ENCODE results near the gene SMAD3.

The SMAD3 gene

DNA sequence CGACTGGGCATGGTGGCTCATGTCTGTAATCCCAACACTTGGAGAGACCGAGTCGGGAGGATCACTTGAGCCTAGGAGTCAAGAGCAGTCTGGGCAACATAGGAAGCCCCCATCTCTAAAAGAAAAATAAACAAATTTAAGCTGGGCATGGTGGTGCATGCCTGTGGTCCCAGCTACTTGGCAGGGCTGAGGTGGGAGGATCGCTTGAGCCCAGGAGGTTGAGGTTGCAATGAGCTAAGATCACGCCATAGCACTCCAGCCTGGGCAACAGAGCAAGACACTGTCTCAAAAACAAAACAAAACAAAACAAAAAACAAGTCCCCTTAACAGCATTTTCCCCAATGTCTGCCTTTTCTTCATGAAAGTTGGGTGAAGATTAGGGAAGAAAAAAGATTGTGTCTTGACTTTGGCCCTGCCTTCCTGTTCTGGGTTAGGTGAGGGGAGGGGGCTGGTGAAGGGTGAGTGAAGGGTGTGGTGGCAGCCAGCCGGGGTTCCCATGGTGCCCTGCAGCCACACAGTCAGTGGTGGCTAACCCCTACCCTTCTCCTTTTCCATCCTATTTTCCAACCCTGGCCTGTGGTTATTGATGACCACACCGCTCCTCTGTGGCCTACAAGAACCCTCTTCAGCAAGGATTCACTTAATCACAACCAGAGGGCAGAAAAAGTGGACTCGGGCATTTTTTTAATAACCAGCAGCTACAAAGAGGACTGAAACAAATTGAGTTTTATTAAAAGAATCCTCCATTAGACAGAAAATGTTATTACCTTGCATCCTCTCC lies 28.4 kb upstream of the SMAD3 start:
- no peak for DNase-seq

DNA sequence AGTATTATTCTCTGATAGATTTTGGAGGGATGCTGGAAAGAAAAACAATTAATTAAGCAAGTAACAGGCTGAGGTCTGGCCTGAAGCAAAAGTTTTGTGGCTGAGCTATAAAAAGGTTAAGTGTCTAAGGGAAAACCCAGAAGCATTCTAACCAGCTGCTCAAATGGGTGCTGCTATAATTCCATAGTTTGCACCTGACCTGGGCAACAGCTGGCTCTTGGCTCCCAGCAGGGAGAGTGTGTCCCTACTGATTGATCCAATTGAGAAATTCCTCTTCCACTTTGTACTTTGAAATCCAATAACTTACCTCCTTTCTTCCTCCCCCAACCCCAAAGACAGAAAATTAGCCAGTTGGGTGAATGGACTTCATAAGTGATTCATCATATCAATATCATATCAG lies 27.7 kb upstream of the SMAD3 start:
- no peak for DNase-seq

DNA sequence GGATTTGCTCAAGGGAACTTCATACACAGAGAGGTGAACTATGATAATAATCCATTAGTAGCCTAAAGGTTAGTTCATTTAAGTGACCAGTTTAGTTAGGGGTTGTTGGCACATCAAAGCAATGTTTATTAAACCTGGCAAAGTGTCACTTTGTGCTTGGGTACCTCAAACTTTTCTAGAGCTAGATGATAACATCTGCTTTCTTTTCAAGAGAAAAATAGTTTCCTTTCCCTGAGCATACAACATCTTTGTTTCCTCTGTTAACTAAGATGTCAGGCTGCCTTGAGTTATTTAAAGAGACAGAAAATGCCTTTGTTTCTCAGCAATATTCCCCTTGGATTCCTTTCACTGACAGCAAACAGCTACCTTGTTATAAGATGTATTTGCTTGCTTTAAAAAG lies 26.7 kb upstream of the SMAD3 start:
- DNase-seq: no peak

DNA sequence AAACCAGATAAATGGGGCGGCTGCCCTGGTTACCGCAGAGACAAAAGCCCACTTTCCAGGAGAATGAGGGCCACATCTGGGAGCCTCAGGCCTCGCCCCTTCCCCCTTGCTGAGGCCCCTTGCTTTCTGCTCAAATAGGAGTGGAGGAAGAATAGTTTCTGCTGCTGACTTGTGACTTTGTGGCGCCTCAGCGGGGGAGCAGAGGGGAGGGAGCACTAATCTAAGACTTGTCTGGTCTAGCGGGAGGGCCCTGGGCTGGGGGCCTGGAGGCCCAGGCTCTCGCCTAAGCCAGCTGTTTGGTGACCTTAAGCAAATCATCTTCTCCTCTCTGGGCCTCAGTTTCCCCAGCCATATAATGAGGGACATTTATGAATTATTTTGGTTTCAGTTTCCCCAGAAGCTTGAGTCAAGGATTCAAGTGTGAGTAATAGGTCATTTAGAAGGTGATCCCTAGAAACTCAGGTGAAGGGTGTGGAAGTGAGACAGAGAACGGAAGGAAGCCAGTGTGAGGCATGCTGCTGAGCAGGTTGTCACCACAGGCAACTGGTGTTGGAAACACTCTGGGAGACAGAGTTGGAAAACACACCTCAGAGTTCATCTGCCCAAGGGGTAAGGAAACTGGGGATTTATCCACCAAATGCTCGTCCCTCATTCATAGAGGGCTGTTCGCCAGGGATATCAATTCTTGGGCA lies 25.9 kb upstream of the SMAD3 start:
- no peak for DNase-seq

DNA sequence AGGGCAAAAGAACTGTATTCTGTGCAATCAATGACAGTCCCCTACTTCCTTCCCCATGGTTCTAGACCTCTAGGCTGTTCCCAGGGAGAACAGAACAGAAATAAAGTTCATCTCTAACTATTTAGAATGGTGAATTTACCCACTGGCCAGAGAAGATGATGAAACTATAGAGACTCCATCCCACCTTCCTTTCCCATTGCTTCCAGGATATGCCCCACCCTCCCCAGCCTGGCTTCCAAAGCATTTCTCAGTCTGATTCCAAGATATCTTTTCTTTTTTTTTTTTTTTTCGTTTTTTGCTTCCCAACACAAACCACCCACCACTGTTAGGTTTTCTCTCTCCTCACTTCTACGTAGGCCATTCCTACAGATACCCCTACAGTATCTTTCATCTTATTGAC lies 25.1 kb upstream of the SMAD3 start:
- no peak for DNase-seq

DNA sequence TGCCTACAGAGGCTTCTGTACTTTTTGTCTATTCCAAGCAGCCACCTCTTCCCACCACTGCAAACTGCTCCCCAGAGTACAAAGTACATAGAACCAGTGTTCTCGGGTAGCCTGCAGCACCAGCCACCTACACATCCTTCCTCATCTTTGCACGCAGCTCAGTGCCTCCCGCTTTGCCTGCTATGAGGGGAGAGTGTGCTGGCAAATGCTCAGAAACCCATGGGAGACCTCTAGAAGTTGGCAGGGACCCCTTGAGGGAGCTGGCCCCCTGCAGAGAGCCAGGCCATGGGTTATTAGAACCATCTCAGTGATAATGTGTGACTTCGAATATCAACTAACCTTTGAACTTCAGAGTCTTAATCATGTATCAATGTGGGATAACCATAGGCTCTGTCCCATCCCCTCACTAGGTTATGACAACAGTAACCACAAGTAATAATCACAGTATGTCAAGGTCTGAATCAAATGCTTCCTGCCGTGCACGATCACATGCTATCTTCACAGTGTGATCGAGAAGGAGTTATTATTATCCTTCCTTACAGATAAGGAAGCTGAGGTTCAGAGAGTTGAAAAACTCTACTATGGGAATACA lies 22.8 kb upstream of the SMAD3 start:
- no peak for DNase-seq

DNA sequence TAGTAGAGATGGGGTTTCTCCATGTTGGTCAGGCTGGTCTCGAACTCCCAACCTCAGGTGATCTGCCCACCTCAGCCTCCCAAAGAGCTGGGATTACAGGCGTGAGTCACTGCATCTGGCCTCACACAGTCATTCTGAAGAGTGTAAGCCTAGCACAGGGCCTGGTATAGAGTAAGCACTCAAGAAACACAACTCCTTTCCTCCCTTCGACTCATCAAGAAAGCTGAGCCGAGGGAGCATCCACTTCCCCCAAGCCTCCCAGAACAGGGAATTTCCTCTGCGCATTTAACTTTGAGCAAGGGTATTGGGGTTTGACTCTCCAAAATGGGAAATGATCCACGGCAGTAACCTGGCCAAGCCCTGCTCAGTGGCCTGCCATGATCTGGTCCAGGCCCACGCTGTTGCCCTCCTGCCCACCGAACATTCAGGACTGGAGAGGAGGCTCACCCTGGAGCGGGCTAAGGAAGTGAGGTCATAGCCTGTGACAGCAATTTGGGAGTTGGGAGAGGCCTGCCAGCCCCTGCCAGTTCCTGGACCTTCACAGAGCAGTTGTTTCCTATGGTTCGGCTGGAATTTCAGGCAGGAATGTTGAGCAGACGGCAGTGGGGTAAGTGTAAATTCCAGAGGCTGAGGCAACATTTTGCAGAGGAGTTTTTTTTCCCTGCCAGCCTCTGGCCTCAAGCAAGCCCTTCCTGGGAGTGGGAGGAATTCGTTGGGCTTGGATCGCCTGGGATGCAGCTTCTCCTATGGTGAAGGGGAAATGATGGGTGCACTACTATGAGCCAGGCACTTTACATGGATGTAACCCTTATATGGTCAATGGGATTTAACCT lies 21.2 kb upstream of the SMAD3 start:
- no peak for DNase-seq

DNA sequence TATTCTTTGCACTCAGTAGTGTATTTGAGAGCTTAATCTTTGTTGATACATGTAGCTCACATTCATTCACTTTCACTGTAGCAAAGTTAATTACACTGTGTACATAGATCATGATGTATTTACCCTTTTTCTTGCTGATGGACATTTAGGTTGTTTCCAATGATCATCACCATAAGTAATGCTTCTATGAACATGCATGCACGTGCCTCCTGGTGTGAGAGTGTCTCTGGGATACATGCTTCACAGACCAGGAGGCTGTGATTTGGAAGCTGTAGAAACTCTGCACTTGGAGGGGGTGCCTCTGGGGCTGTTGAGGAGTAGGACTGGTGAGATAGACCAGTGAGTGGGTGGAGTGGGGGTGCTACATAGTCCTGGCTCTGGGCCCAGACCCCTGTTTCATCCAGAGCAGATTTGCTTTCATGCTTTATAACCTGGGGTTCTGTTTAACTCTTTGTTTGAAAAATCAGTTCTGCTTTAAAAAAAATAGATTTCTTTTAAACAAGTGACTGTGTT lies 18.2 kb upstream of the SMAD3 start:
- no peak for DNase-seq

DNA sequence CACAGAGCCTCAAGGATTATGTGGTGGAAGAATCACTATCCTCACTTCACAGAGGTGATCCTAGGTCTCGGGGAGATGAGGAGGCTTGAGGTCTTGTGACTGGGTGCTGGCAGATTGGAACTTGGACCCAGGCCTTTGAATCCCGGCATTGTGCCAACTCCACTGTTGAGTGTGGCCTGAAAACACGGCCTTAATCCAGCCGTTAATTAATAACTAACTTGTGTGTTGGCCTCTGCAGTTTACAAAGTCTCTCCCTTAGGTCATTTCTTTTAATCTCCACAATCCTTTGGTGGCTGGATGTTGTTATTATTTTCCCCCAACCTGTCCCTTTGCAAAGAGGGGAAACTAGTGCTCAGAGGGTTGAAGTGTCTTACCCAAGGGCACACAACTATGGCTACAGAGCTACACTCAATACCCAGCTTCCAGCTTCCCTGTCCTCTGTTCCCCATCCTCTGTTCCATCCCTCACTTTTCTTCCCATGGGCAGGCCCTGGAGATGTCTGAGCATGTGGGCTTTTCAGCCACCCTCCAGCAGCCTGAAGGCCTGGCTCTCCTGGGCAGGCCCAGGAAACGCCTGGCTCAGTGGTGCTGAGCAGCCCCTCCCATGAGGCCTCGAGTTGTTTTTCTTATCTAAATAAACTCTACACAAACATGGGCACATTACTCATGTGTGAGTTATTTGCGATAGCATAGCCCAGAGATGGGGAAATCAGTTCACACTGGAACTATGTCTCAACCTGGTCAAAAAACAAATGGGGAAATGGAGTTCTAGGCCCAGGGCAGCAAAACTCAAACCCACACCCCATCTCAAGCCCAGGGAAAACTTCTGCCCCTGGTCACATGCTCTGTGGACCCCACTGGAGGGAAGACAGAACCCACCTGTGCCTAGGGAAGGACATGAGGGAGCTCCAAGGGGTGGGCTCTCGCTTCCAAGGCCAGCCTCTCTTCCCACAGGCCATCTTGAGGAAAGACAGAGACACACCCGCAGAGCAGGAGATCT lies 16.8 kb upstream of the SMAD3 start:
- no peak for DNase-seq

DNA sequence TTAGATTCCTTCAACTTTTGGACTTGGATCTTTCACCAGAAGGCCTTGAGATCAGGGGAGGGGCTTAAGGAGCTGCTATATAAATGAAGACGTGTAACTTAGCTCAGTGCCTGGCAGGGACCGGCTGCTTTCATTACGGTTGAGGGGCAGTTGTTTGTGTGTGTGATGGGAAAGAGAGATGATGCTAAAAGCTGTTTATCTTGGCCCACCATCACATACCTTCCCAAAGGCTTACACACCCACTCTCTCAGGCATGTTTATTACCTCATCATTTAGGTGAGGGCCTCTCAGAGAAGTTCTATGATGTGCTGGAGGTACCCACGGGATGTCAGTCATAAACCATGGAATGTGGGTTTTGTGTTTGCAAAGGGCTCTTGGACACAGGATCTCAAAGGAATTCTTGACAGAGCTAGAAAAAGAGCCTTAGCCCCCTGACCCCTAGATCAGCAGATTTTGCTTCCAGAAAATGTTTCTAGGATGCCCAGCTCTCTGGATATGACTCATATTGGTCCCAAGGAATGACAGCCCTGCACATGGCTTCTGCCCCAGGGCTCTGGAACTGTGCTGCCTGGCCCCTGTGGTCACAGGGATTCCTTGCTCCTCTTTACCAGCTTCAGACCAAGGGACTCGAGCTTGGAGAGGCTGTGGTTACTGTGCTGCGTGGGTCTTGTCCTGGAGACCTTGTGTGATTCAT lies 15.9 kb upstream of the SMAD3 start:
- DNase-seq: no peak

DNA sequence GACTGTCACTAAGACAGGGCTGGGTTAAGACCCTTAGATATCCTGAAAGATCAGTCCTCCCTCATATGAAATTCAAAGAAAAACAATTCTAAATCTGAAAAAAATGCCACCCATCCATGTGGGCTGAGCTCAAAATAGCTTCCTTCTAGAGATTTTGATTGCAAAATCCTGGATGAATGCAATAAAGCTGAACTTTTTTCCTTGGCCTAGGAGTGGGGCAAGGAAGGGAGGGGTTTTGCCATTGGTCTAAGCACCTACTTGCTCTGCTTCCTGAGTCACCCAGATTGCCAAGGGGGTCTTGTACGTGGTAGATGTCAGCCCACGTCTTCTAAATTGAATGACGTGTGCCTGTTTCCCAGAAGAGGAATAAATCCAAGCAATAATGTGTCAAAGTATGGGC lies 15.3 kb upstream of the SMAD3 start:
- DNase-seq: no peak

DNA sequence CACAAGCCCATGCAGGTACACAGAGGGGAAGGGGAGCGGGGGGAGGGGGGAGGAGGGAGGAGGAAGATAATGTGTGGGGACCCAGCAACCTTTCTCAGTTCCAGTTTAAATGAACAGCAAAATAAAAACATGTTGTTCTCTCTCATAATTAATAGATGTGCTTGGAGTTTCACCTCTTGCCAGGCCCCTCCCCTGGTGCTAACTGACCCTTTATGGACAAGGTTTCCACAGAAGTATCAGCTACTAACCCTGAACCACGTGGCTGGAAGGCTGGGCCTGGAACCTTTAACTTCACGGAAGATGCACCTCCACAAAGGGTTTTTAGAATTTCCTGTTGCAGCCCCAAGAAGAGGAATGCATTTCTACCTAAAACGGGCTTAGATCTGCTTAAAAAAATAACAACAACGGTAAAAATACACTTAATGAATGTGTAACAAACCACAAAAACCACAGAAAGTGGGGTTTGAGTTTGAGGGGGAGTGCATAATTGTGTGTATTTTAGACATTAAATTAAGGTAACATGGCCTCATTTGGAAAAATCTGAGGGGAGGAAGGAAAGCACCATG lies 14.8 kb upstream of the SMAD3 start:
- peak; percentile 42 for DNase-seq

DNA sequence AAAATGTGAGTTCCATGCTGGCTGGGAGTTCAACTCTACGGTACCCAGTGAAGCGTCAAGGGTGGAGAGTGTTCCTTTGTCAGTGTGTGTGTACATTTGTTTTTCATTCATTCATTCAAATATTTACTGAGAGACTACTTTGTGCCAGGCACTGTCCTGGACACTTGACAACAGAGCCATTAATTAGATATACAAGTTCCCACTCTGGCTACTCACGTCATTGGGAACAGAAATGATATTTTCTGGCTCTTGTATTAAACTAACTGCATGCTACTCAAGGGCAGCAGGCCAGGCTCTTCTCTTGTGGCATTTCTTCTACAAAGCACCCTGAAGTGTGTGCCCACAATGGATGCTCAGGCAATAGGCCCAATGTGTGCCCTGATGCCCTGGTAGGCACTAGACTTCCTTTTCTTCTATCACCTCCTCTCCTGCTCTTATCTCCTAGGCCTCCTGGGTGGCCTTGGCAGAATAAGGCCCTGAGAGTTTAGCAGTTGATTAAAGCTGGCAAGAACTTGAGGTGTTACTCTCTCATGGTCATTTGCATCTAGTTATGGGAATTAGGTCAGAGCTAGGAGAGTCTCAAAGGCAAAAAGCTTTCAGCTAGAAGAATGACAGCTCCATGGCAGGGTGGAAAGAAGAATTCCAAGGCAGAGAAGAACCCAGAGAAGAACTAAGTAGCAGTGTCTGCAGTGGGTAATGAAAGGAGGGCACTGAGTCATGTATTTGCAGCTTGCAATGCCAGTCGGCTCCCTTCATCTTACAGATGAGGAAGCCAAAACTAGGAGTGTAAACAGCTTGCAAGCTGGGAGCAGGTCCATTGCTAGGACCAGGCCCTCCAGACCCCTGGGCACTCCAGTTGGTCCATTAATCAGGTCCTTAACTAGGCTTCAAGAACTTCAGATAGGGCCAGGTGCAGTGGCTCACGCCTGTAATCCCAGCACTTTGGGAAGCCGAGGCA lies 14.0 kb upstream of the SMAD3 start:
- DNase-seq: no peak

DNA sequence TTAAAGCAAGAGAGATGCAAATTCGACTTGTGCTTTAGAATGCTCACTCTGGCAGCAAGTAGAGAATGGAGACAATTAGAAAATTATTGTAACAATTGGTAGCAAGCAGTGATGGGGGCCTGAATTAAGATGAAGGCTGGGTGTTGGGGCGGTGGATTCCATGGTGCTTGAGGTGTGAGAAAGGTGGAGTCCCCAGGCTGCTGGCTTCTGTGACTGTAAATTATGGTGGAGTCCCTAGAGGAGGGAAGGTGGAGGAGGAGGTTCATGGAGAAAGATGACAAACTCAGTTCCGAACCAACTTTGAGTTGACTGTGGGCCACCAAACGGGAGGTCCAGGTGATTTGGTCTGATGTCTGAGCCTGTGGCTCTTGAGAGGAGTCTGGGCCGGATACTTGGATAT lies 10.7 kb upstream of the SMAD3 start:
- no peak for DNase-seq

DNA sequence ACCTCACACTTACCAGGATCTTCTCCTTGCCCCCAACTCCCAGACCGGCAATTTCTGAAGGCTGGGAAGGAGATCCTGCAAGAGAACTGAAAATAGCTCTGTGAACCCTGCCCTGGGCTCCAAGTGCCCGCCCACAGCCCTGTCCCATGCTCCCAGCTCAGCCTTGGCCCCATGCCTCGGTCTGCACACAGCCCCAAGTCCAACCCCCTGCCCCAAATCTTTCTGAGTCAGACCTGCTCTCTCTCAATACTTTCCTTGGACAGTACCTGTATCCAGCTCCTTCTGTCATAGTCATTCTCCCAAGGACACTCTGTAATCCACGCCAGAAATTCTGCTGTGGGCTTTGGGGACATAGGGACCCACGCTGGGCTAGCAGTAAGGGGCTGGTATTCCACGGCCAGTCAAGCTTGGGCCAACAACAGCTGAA lies 6.3 kb upstream of the SMAD3 start:
- no peak for DNase-seq

DNA sequence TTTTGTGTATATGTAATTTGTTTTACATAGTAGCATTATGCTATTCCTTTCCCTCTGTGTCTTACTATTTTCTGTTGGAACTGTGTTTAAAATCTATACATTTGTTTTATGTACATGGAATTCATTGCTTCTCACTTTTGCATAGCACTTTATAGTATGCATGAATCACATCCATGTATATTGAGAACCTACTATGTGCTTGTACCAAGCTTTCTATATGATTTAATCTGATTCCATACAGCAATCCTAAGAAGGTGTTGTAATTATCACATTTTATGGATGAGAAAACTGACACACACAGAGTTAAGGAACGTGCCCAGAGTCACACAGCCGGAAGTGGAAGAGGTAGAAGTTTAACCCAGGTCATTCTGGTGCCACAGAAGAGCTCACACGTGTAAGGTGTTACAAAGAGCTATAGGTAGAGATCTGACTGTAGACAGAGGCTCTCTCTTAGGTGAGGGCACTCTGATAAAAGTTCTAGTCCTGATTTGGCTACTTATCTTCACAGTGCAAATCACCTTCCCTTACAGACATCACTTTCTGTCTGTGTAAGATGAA lies 3.5 kb upstream of the SMAD3 start:
- DNase-seq: no peak

DNA sequence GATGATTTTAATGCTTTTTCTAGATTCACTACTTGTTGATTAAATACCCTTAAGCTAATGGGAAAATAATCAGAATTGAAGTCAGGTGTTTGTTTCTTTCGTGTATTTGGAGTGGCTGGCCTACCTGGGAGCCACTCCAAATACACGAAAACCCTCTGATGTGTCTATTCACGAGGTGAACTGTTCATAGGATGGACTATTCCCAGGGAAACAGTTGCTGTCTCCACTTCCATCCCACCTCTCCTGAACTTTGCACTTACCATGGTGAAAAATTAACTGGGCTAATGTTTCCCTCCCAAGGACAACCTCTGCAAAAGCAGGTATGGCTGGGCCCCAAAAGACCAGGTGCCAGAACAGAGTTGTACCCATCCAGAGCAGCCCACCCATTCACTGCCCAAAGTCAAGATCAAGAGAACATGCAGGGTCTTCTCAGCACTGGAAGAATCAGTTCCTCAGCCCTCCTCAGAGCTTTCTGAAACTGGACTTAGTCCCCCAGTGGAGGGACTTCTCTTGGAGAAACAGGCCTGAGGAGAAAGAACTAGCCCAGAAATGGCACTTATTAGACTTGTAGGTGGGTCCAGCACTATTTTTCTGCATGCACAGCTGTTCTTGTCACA lies 2.9 kb upstream of the SMAD3 start:
- no peak for DNase-seq

DNA sequence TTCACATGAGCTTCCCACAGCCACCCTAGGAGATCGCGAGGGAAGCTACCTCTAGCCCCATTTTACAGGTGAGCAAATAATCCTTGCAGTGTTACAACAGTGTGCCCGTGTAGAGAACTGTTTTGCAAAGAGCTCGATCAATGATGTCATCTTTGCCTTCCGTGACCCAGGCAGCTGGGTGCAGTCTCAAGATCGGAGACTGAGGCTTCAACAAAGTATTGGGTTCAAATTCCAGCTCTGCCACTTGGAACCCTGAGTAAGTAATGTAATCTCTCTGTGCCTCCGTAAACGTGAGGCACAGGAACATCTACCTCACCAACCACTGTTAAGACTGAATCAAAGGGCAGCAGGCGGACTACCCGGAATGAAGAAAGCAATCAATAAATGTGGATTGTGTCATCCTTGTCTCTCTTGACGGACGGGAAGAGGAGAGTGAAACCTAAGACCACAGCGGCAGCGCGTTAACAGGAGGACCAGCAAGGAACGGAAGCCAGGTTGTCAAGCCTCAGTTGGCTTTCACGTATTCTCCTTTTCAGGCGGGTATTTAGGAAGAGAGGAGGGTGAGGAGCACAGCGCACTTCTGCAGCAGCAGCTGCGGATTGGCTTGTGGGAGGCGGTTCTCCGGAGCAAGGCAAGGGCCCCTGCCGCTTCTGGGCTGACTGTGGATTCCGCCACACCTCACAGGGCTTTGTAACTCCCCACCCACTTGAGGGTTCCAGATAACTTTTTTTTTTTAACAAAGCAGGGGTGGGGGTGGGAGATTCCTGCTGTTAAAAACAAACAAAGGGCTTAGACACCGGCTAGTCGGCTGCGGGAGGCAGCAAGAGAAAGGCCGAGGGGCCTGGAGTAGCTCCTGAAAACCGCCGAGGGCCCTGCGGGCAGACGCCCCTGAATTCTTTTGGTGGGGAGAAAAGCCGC lies 1.5 kb upstream of the SMAD3 start:
- DNase-seq: peak; percentile 61

All from activated CD4-positive, alpha-beta T cell treated with anti-CD3 and anti-CD28 coated beads, Interleukin-2, amount 50 U/mL, for 16 hours (primary cell).